GM12875 (cell line): ENCODE results near the gene POC5.
A peak's percentile ranks its signal among the peaks of the same experiment; 100 is the strongest.

Source experiments
- H3K4me3 ChIP-seq: one replicate; pipeline ENCODE4 v1.5.1; 2011; ENCODE audit warnings: low read depth, low read length, control low read depth
- TF ChIP-seq, protein P1 (sequence below): IDR thresholded peaks from 2 replicates; pipeline ENCODE4 v1.5.1; 2011; ENCODE audit warnings: low read depth, mild to moderate bottlenecking, control low read depth, inconsistent platforms, low read length, moderate library complexity, borderline replicate concordance; ENCODE audit not compliant: insufficient read depth

The POC5 gene

DNA sequence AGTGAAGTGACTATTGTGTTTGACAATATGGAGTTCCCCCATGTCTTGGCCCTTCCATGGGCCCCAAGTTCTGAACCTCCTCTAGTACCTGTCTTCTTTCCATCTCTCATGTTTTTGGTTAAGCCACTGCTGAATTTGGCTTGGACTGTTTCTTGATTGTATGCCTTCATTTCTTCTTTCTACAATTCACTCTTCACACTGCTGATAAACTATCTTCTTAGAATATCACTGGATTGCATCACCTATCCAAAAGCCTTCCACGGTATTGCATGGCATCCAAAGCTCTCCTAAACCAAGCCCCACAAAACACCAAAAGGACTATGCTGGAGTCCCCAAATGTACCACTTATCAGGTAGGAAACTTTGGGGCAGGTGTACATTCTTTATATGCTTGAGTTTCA, 4.3 kb upstream of the POC5 start:
- no peak overlapping the region for H3K4me3 ChIP-seq
- TF ChIP-seq, protein P1, sequence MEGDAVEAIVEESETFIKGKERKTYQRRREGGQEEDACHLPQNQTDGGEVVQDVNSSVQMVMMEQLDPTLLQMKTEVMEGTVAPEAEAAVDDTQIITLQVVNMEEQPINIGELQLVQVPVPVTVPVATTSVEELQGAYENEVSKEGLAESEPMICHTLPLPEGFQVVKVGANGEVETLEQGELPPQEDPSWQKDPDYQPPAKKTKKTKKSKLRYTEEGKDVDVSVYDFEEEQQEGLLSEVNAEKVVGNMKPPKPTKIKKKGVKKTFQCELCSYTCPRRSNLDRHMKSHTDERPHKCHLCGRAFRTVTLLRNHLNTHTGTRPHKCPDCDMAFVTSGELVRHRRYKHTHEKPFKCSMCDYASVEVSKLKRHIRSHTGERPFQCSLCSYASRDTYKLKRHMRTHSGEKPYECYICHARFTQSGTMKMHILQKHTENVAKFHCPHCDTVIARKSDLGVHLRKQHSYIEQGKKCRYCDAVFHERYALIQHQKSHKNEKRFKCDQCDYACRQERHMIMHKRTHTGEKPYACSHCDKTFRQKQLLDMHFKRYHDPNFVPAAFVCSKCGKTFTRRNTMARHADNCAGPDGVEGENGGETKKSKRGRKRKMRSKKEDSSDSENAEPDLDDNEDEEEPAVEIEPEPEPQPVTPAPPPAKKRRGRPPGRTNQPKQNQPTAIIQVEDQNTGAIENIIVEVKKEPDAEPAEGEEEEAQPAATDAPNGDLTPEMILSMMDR, result no peak

DNA sequence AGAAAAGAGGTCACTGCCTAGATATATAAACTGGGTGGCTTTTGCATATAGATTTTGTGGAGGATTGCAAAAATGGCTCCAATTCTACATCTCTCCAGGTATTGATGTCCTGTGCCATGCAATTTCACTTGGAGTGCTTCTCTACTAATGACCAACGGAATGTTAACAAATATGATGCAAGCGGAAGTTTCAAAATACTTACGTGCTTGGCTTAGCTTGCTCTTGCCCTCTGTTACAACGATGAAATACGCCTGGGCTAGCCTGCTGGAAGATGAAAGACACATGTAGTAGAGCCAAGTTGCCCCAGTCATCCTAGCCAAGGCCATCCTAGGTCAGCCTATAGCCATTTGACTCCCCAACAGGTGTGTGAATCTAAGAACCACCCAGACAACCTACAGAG, 3.6 kb upstream of the POC5 start:
- H3K4me3 ChIP-seq, result no peak overlapping the region
- TF ChIP-seq, protein P1, result no peak

DNA sequence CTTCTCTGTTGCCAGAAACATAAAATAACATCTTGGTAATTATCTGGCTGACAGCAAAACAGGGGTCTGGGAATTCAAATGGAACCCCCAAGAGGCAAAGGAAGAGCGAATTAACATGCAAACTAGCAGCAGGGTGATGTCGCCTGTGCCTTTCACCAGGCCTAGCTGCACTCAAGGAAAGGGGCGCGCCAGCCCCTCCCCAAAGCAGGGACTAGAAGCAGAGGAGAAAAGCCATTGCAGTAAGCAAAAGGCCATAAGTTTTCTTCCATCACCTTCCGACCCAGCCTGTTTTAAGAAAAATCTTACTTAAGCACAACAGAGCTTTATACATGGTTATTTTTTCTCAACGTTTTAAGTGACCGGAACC, 539 bp downstream of the POC5 start:
- TF ChIP-seq, protein P1, result no peak
- H3K4me3 ChIP-seq, result peak overlapping the region; percentile 77

DNA sequence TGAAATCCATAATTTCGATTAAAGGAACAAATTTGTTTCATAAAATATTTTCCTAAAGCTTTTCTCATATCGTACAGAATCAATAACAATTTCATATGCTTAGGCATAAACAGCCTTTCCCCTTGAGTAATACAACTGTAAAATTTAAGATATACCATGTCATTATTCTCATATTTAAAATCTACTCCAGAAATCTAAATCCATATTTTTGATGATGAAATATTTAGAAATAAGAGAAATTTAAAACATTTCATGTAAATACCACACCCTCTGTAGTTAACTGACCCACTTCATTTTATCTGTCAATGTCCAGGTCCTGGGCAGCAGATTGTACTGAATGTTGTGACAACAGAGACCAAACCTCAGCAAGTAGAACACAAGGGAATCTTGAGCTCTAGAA, 5.1 kb downstream of the POC5 start:
- TF ChIP-seq, protein P1, result no peak
- no peak overlapping the region for H3K4me3 ChIP-seq

DNA sequence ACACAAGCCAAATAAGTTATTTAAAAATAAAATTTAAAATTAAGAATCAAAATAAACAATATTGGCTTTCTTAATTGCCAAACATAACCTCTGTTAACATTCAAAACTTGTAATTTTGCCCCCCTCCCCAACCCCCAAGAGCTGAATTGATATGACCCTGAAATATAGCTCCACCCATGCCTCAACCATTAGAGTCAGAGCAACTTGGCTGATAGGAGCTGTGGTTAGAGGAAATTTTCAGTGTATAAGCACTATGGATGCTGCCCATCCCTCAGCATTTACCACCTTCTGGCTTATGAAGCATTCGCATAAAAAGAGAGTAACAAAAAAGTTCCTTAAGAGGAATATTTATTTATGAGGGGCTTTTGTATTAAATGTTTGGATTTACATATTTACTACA, 6.1 kb downstream of the POC5 start:
- TF ChIP-seq, protein P1, result no peak
- H3K4me3 ChIP-seq, result no peak overlapping the region

DNA sequence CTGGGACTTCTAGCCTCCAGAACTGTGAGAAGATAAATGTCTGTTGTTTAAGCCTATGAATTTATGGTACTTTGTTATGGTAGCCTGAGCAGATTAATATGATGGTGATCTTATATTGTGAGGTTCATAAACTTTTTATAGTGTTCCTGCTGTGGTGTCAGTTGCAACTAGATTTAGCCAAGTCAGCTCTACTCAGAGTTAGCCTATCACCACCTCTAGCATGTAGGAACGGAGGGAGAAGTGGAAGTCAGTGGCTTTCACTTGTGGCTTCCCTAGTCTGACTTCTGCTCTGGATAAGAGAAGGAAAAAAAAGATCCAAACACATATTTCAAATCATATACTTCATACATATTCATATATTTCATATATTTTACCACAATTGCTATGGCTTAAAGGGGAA, 6.6 kb downstream of the POC5 start:
- no peak overlapping the region for H3K4me3 ChIP-seq

DNA sequence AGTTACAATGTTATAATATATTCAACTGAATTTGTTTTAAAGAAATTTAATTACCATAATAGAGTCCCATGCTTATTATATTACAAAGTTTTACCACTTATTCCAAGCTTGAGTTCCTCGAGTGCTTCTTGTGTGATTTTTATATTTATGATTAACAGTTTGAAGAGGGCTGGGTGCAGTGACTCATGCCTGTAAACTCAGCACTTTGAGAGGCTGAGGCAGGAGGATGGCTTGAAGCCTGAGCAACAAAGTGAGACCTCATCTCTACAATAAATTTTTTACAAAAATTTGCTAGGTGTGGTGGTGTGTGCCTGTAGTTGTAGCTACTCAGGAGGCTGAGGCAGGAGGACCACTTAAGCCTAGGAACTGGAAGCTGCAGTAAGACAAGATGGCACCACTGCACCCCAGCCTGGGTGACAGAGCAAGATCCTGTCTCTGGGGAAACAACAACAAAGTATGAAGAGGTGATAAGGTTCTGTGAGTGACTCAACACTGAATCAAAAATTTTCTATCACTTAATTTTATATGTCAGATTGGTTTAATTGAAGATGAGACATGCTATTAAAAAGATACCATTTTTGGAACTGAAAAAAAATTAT, 9.2 kb downstream of the POC5 start:
- TF ChIP-seq, protein P1, result no peak
- H3K4me3 ChIP-seq, result no peak overlapping the region

More for the DNA sequence above, 6.6 kb downstream of the POC5 start:
- TF ChIP-seq, protein P1, result no peak
